Neural progenitor cell (in vitro differentiated cells): ENCODE measurements around the gene CFDP1. TPM values are rescaled to one million over a fixed set of nuclear protein-coding genes. Genes with fewer than 3 reads are reported as not detected.
A peak's percentile ranks its signal among the peaks of the same experiment; 100 is the strongest.

Experiments
- DNase-seq: peaks from one replicate; pipeline ENCODE4 v3.0.0-alpha.2; 2016; ENCODE audit warnings: low spot score
- H2AFZ ChIP-seq: fragments of 200-600 bp; sonication (generic); replicated peaks from 2 replicates; pipeline ENCODE4 v1.6.1; 2016; ENCODE audit warnings: antibody characterized with exemption
- H3F3A ChIP-seq: fragments of 200-600 bp; sonication (generic); 2 replicates; pipeline ENCODE4 v1.6.1; 2016; ENCODE audit warnings: antibody characterized with exemption, low read depth
- H3K27ac ChIP-seq: fragments of 200-600 bp; sonication (generic); 2 replicates; pipeline ENCODE4 v1.5.1; 2016; ENCODE audit warnings: mild to moderate bottlenecking
- H3K27me3 ChIP-seq: fragments of 200-600 bp; sonication (generic); 2 replicates; pipeline ENCODE4 v1.6.1; 2016; ENCODE audit warnings: mild to moderate bottlenecking, moderate library complexity
- H3K36me3 ChIP-seq: fragments of 200-600 bp; sonication (generic); 2 replicates; pipeline ENCODE4 v1.5.1; 2016
- H3K4me1 ChIP-seq: fragments of 200-600 bp; sonication (generic); 2 replicates; pipeline ENCODE4 v1.6.1; 2016; ENCODE audit warnings: mixed run types
- H3K4me2 ChIP-seq: fragments of 200-600 bp; sonication (generic); 2 replicates; pipeline ENCODE4 v1.6.1; 2016
- H3K4me3 ChIP-seq: fragments of 200-600 bp; sonication (generic); 2 replicates; pipeline ENCODE4 v1.5.1; 2016
- H3K79me2 ChIP-seq: fragments of 200-600 bp; sonication (generic); 2 replicates; pipeline ENCODE4 v1.6.1; 2016; ENCODE audit warnings: low read depth
- H3K9ac ChIP-seq: fragments of 200-600 bp; sonication (generic); 2 replicates; pipeline ENCODE4 v1.6.1; 2016
- H3K9me3 ChIP-seq: fragments of 200-600 bp; sonication (generic); 2 replicates; pipeline ENCODE4 v1.5.1; 2016; ENCODE audit warnings: low read depth
- H4K20me1 ChIP-seq: fragments of 200-600 bp; sonication (generic); 2 replicates; pipeline ENCODE4 v1.6.1; 2016; ENCODE audit warnings: low read depth
- H3K27ac Mint-ChIP-seq: 3 replicates; pipeline ENCODE4 v1.8.0; 2021; ENCODE audit warnings: mixed read lengths
- H3K27me3 Mint-ChIP-seq: 2 replicates; pipeline ENCODE4 v1.8.0; 2022; ENCODE audit warnings: low read depth, mild to moderate bottlenecking, inconsistent platforms, moderate library complexity, mixed read lengths; ENCODE audit not compliant: insufficient read depth
- H3K36me3 Mint-ChIP-seq: 3 replicates; pipeline ENCODE4 v1.8.0; 2021; ENCODE audit warnings: mixed read lengths
- H3K4me1 Mint-ChIP-seq: 3 replicates; pipeline ENCODE4 v1.8.0; 2021; ENCODE audit warnings: mixed read lengths
- H3K4me3 Mint-ChIP-seq: 3 replicates; pipeline ENCODE4 v1.8.0; 2021; ENCODE audit warnings: mild to moderate bottlenecking, moderate library complexity, mixed read lengths
- H3K9me3 Mint-ChIP-seq: 3 replicates; pipeline ENCODE4 v1.8.0; 2020; ENCODE audit warnings: mixed read lengths
- CTCF ChIP-seq: fragments of 200-600 bp; sonication (generic); IDR thresholded peaks from 2 replicates; pipeline ENCODE4 v1.5.1; 2017; ENCODE audit warnings: antibody characterized with exemption, mild to moderate bottlenecking
- EZH2 ChIP-seq: fragments of 200-600 bp; sonication (generic); IDR thresholded peaks from 2 replicates; pipeline ENCODE4 v1.6.1; 2017; ENCODE audit warnings: antibody characterized with exemption, mild to moderate bottlenecking, moderate library complexity
- EZH2phosphoT487 ChIP-seq: fragments of 200-600 bp; sonication (generic); IDR thresholded peaks from 2 replicates; pipeline ENCODE4 v1.6.1; 2017; ENCODE audit warnings: antibody characterized with exemption
- total RNA-seq: library from RNA; depleted of rRNA; stranded (reverse); fragments of >200 nt; gene quantifications from 2 replicates; pipeline ENCODE4 v1.2.3, GENCODE V29; 2015; ENCODE audit warnings: low replicate concordance

Gene CFDP1
- total RNA-seq = 134 and 159 TPM in 2 replicates

- Histone ChIP-seq H3K79me2 (peaks cover 51% of the 10 kb centered on the region), H3K36me3 (no peaks in the 10 kb centered on the region), H3K9ac (peak within 1 kb of the TSS; percentile 21), H2AFZ (peak within 1 kb of the TSS; percentile 97), H3K4me3 (peak within 1 kb of the TSS; percentile 57), H3K9me3 (no peaks in the 10 kb centered on the region), H3K4me2 (peak within 1 kb of the TSS; percentile 78), H3K27me3 (peaks cover 3% of the 10 kb centered on the region), H3K4me1 (no peaks in the 10 kb centered on the region), H3K27ac (peak within 1 kb of the TSS; percentile 7), H4K20me1 (peaks cover 7% of the 10 kb centered on the region), H3F3A (peaks cover 15% of the 10 kb centered on the region)
- peak within 1 kb of the TSS; percentile 94 for H3K4me3 Mint-ChIP-seq
- H3K4me1 Mint-ChIP-seq = peaks cover 19% of the 10 kb centered on the region
- H3K27ac Mint-ChIP-seq = peak within 1 kb of the TSS; percentile 42
- H3K36me3 Mint-ChIP-seq = peaks cover 23% of the 10 kb centered on the region
- H3K27me3 Mint-ChIP-seq = peaks cover 6% of the 10 kb centered on the region
- TF ChIP-seq EZH2 = no peak
- TF ChIP-seq EZH2phosphoT487 = no peak
- TF ChIP-seq CTCF = no peak
- H3K9me3 Mint-ChIP-seq = peaks cover 15% of the 10 kb centered on the region
- DNase-seq = peak; percentile 99
These were observed at the start of gene CFDP1 for GRCh38 chr16:75432828-75433731. Gene CFDP1, minus strand, starts transcription at chr16:75433503. Its CDS starts 151 bp downstream, at chr16:75433352.

DNA sequence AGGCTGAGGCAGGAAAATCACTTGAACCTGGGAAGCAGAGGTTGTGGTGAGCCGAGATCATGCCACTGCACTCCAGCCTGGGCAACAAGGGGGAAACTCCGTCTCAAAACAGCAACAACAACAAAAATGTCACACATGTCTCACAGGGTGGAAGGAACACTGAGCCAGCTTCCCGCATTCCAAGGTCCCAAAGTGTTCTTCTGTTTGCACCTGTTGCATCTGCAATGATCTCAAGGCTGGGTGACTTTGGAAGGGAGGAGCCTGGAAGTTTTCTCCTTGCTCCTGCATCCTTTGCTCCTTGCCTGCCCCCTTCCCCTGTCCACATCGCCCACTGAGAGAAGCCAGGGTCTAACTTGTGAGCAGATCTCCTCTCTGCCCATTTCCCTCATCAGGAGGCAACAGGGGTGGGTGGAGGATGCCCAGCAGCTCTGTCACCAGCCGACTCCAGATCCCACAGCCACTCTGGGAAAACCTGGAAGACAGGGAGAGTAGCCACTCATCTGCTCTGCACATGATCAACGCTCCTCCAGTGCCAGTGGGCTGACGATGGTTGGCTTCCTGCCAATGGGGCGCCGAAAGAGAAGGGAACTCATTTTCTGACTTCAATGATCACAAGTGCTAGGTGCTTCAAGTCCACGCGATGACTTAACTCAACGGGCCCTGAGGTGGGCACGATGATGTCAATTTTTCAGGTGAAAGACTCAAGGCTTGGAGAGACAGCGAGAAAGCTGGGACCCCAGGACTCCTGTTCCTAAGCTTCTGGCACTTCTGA, 49.3 kb upstream of the CFDP1 start:
- Histone ChIP-seq H3K36me3 (no peaks in the 10 kb centered on the region), H4K20me1 (no peaks in the 10 kb centered on the region), H3K9me3 (no peaks in the 10 kb centered on the region), H3F3A (no peaks in the 10 kb centered on the region), H3K4me1 (no peaks in the 10 kb centered on the region), H3K79me2 (no peaks in the 10 kb centered on the region), H3K27ac (no peak overlapping the region), H3K9ac (no peak overlapping the region), H3K4me2 (no peak overlapping the region), H2AFZ (no peak overlapping the region), H3K4me3 (no peak overlapping the region), H3K27me3 (no peaks in the 10 kb centered on the region)
- no peaks in the 10 kb centered on the region for H3K36me3 Mint-ChIP-seq
- DNase-seq = no peak
- no peak overlapping the region for H3K4me3 Mint-ChIP-seq
- H3K27me3 Mint-ChIP-seq = no peaks in the 10 kb centered on the region
- H3K27ac Mint-ChIP-seq = no peak overlapping the region
- H3K9me3 Mint-ChIP-seq = no peaks in the 10 kb centered on the region
- H3K4me1 Mint-ChIP-seq = peaks cover 2% of the 10 kb centered on the region
- TF ChIP-seq CTCF (no peak), EZH2phosphoT487 (no peak), EZH2 (no peak)

DNA sequence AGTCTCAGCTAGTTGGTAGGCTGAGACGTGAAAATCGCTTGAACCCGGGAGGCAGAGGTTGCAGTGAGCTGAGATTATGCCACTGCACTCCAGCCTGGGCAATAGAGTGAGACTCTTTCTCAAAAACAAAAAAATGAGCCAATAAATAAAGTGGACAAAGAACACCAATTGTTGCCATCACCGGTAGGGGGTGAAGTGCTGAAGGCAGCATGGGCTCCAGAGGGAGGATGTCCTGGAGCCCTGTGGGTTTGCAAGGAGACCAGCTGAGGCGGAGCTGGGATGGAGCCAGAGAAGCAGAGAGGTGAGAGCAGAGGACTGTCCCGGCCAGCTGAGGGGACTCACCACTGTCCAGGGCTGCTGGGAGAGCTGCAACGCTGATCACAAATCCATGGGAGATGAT, 48.2 kb upstream of the CFDP1 start:
- no peak overlapping the region for H3K4me2 ChIP-seq
- Mint-ChIP-seq H3K27me3 (no peaks in the 10 kb centered on the region), H3K4me1 (peaks cover 2% of the 10 kb centered on the region), H3K36me3 (no peaks in the 10 kb centered on the region), H3K4me3 (no peak overlapping the region), H3K27ac (peak overlapping the region; percentile 87), H3K9me3 (no peaks in the 10 kb centered on the region)
- no peaks in the 10 kb centered on the region for H4K20me1 ChIP-seq
- TF ChIP-seq CTCF = no peak
- TF ChIP-seq EZH2phosphoT487 = no peak
- TF ChIP-seq EZH2 = no peak
- no peaks in the 10 kb centered on the region for H3K4me1 ChIP-seq
- no peaks in the 10 kb centered on the region for H3K9me3 ChIP-seq
- H3K27ac ChIP-seq = no peak overlapping the region
- H3F3A ChIP-seq = no peaks in the 10 kb centered on the region
- H3K79me2 ChIP-seq = no peaks in the 10 kb centered on the region
- H3K27me3 ChIP-seq = no peaks in the 10 kb centered on the region
- H3K9ac ChIP-seq = no peak overlapping the region
- DNase-seq = no peak
- no peak overlapping the region for H2AFZ ChIP-seq
- H3K4me3 ChIP-seq = no peak overlapping the region
- H3K36me3 ChIP-seq = no peaks in the 10 kb centered on the region
